Fibroblast of lung (primary cell): Measurements from ENCODE around the gene ADAM11. TPM values are rescaled to one million over a fixed set of nuclear protein-coding genes. Genes with fewer than 3 reads are reported as not detected.
"Not testable (repeated sequence)": the region's sequence is repeated elsewhere in the genome, so short reads cannot be mapped to it uniquely, and the experiment has no call there.

ENCODE experiments used
- DNase-seq, 2 donors: peaks; one replicate each; pipeline versions ENCODE4 v3.0.0 to v3.0.0-alpha.2; 2010; ENCODE audit warnings: low read depth in 2 of 2
- H2AFZ ChIP-seq: 2 replicates; pipeline ENCODE4 v1.5.1; 2012; ENCODE audit warnings: low read length, control low read depth, inconsistent platforms
- H3K27ac ChIP-seq: 2 replicates; pipeline ENCODE4 v1.5.1; 2011; ENCODE audit warnings: low read length, control low read depth; ENCODE audit not compliant: insufficient read depth
- H3K27me3 ChIP-seq: 2 replicates; pipeline ENCODE4 v1.5.1; 2011; ENCODE audit warnings: mild to moderate bottlenecking, low read length; ENCODE audit not compliant: control insufficient read depth, insufficient read depth
- H3K36me3 ChIP-seq: 2 replicates; pipeline ENCODE4 v1.5.1; 2011; ENCODE audit warnings: low read length; ENCODE audit not compliant: control insufficient read depth, insufficient read depth
- H3K4me1 ChIP-seq: 2 replicates; pipeline ENCODE4 v1.5.1; 2011; ENCODE audit warnings: low read length; ENCODE audit not compliant: control insufficient read depth, insufficient read depth; ENCODE audit errors: extremely low read depth
- H3K4me2 ChIP-seq: 2 replicates; pipeline ENCODE4 v1.5.1; 2011; ENCODE audit warnings: low read length, control low read depth; ENCODE audit not compliant: insufficient read depth; ENCODE audit errors: extremely low read depth
- H3K4me3 ChIP-seq, 4 experiments: fragments of 200-600 bp in 1 of 4; sonication (generic) in 1 of 4; replicated peaks in 1 of 4; 2 replicates each; pipeline ENCODE4 v1.5.1; 2011 to 2016; ENCODE audit warnings: low read length in 4 of 4, low read depth in 3 of 4, mild to moderate bottlenecking in 3 of 4, control low read depth in 2 of 4, inconsistent platforms in 1 of 4, mixed read lengths in 1 of 4; ENCODE audit not compliant: insufficient read depth in 1 of 4; ENCODE audit errors: control extremely low read depth in 1 of 4
- H3K79me2 ChIP-seq: 2 replicates; pipeline ENCODE4 v1.5.1; 2012; ENCODE audit warnings: mild to moderate bottlenecking, low read length, inconsistent platforms; ENCODE audit not compliant: control insufficient read depth, insufficient read depth
- H3K9ac ChIP-seq: 2 replicates; pipeline ENCODE4 v1.5.1; 2011; ENCODE audit warnings: mild to moderate bottlenecking, low read length, control low read depth; ENCODE audit not compliant: insufficient read depth
- H3K9me3 ChIP-seq: 2 replicates; pipeline ENCODE4 v1.5.1; 2012; ENCODE audit warnings: low read depth, low read length; ENCODE audit not compliant: control insufficient read depth, insufficient read depth
- H4K20me1 ChIP-seq: 2 replicates; pipeline ENCODE4 v1.5.1; 2011; ENCODE audit warnings: low read length; ENCODE audit not compliant: control insufficient read depth, insufficient read depth; ENCODE audit errors: extremely low read depth
- CTCF ChIP-seq, 2 donors: IDR thresholded peaks in 1 of 2; conservative IDR thresholded peaks in 1 of 2; 1 replicate in 1 of 2; 2 replicates in 1 of 2; pipeline ENCODE4 v1.5.1; 2011 to 2012; ENCODE audit warnings: low read length in 2 of 2, control low read depth in 1 of 2, inconsistent platforms in 1 of 2, low read depth in 1 of 2, mild to moderate bottlenecking in 1 of 2
- EZH2 ChIP-seq: IDR thresholded peaks from 2 replicates; pipeline ENCODE4 v1.5.1; 2012; ENCODE audit warnings: low read length, control low read depth, mild to moderate bottlenecking; ENCODE audit errors: missing control alignments
- polyA plus RNA-seq, 2 donors: library from polyadenylated mRNA; depleted of rRNA in 1 of 2; stranded (reverse) in 1 of 2; unstranded in 1 of 2; fragments of >200 nt; gene quantifications; 2 replicates each; pipeline ENCODE4 v1.2.1, GENCODE V29; 2011 to 2012; ENCODE audit warnings: missing spikeins in 1 of 2
- total RNA-seq: library from RNA; depleted of rRNA; stranded (reverse); fragments of >200 nt; gene quantifications from 2 replicates; pipeline ENCODE4 v1.2.1, GENCODE V29; 2014

The ADAM11 gene
- total and polyA plus RNA-seq, 2 donors (not counting 1 experiment from before 2014, with no cell fraction given): 0.52 to 0.66 TPM

- H3K9me3 ChIP-seq: no peaks in the 10 kb centered on the region
These were observed 20.4 kb upstream of the ADAM11 start for GRCh38 chr17:44738214-44738906.

GRCh38 chr17:44741316-44741715 is 17.5 kb upstream of the ADAM11 start:
- Histone ChIP-seq H2AFZ (no peak overlapping the region), H3K9me3 (no peaks in the 10 kb centered on the region), H3K4me2 (no peak overlapping the region), H3K4me1 (no peaks in the 10 kb centered on the region), H4K20me1 (no peaks in the 10 kb centered on the region), H3K79me2 (no peaks in the 10 kb centered on the region), H3K36me3 (peaks cover 2% of the 10 kb centered on the region), H3K4me3 (no peak overlapping the region), H3K9ac (no peak overlapping the region), H3K27ac (no peak overlapping the region), H3K27me3 (no peaks in the 10 kb centered on the region)
- TF ChIP-seq EZH2 (no peak), CTCF (conservative IDR thresholded peaks at IDR 0.05 in 1 of 2, IDR thresholded peaks at IDR 0.05 in 1 of 2; ENCODE audit: low read depth in 1 of 2, low read length in 2 of 2) (no peak)
- DNase-seq: no peak

More at GRCh38 chr17:44738214-44738906, 20.4 kb upstream of the ADAM11 start:
- Histone ChIP-seq H4K20me1 (no peaks in the 10 kb centered on the region), H2AFZ (no peak overlapping the region), H3K79me2 (no peaks in the 10 kb centered on the region), H3K36me3 (peaks cover 2% of the 10 kb centered on the region), H3K4me1 (no peaks in the 10 kb centered on the region), H3K27me3 (no peaks in the 10 kb centered on the region), H3K4me2 (no peak overlapping the region), H3K4me3 (no peak overlapping the region), H3K9ac (no peak overlapping the region), H3K27ac (no peak overlapping the region)
- TF ChIP-seq EZH2 (no peak), CTCF (conservative IDR thresholded peaks at IDR 0.05 in 1 of 2, IDR thresholded peaks at IDR 0.05 in 1 of 2; ENCODE audit: low read depth in 1 of 2, low read length in 2 of 2) (no peak)
- DNase-seq: peak in 1 of 2 donors; percentile 23

- TF ChIP-seq CTCF (conservative IDR thresholded peaks at IDR 0.05 in 1 of 2, IDR thresholded peaks at IDR 0.05 in 1 of 2; ENCODE audit: low read depth in 1 of 2, low read length in 2 of 2): no peak
- DNase-seq: no peak
- H3K27me3 ChIP-seq: no peaks in the 10 kb centered on the region
- H3K9me3 ChIP-seq: no peaks in the 10 kb centered on the region
- no peak overlapping the region for H3K4me2 ChIP-seq
- no peaks in the 10 kb centered on the region for H3K4me1 ChIP-seq
- no peaks in the 10 kb centered on the region for H4K20me1 ChIP-seq
- peaks cover 2% of the 10 kb centered on the region for H3K36me3 ChIP-seq
- H3K27ac ChIP-seq: no peak overlapping the region
- H3K4me3 ChIP-seq: no peak overlapping the region
- H3K79me2 ChIP-seq: no peaks in the 10 kb centered on the region
- H2AFZ ChIP-seq: no peak overlapping the region
- H3K9ac ChIP-seq: no peak overlapping the region
These were observed 13.5 kb upstream of the ADAM11 start for GRCh38 chr17:44745301-44745700.

- H3K9me3 ChIP-seq, H3K79me2 ChIP-seq, H3K36me3 ChIP-seq, H2AFZ ChIP-seq, H3K4me1 ChIP-seq, H4K20me1 ChIP-seq, H3K27me3 ChIP-seq, H3K4me2 ChIP-seq, H3K27ac ChIP-seq, H3K4me3 ChIP-seq, H3K9ac ChIP-seq, DNase-seq: not testable (repeated sequence)
These were observed 13.1 kb upstream of the ADAM11 start for GRCh38 chr17:44745738-44746137.
